K562 (cell line): ENCODE data around the gene GGA2. TPM values are rescaled to one million over a fixed set of nuclear protein-coding genes. Genes with fewer than 3 reads are reported as not detected.

Experiments used
- ATAC-seq: fragments of 200-7000 bp; cut with Tn5 transposase; 3 replicates; pipeline ENCODE4 v1.9.1; 2020; ENCODE audit warnings: moderate library complexity
- BruUV-seq: library from RNA; stranded (reverse); fragments of 400-500 nt; replicated peaks from 2 replicates; lab custom pipeline; 2021; lab: Mats Ljungman, UMichigan
- CTCF ChIA-PET: fragments of 300-600 bp; formaldehyde crosslinking; extraction: SDS; loops from one replicate; lab custom pipeline; 2021; ENCODE audit warnings: low intra/inter-chr PET ratio; lab: Yijun Ruan, JAX
- POLR2A ChIA-PET: fragments of 300-600, 350-650 bp; sonication (Branson Sonifier 250); formaldehyde crosslinking; extraction: SDS; loops from one replicate; lab custom pipeline; 2021; ENCODE audit warnings: antibody characterized with exemption, inconsistent platforms; lab: Yijun Ruan, JAX
- DNase-seq, 4 experiments: peaks; one replicate each; pipeline versions ENCODE4 v3.0.0 to v3.0.0-alpha.2; 2011 to 2018; ENCODE audit warnings: low spot score in 3 of 4, mixed read lengths in 3 of 4; ENCODE audit errors: extremely low read depth in 1 of 4
- FAIRE-seq: peaks from 2 replicates; lab custom pipeline; 2011; peaks lifted over from hg19 to GRCh38; lab: Jason Lieb, UNC
- H2AFZ ChIP-seq: 2 replicates; pipeline ENCODE4 v1.6.0; 2011; ENCODE audit warnings: low read depth, low read length, control low read depth, inconsistent platforms
- H3K27ac ChIP-seq: fragments of 200-600 bp; 3 replicates; pipeline ENCODE4 v1.8.0; 2011; ENCODE audit warnings: low read depth, mild to moderate bottlenecking, control low read depth, inconsistent platforms, low read length, moderate library complexity, mixed read lengths; ENCODE audit errors: extremely low read depth
- H3K27me3 ChIP-seq, 2 experiments: fragments of 300-600 bp in 1 of 2; 2 replicates in 1 of 2; 3 replicates in 1 of 2; pipeline versions ENCODE4 v1.6.0 to v1.8.0; 2011; ENCODE audit warnings: inconsistent platforms in 2 of 2, low read length in 2 of 2, mild to moderate bottlenecking in 1 of 2, mixed read lengths in 1 of 2, moderate library complexity in 1 of 2; ENCODE audit not compliant: control insufficient read depth in 2 of 2, insufficient read depth in 2 of 2
- H3K36me3 ChIP-seq: fragments of 300-600 bp; 3 replicates; pipeline ENCODE4 v1.8.0; 2011; ENCODE audit warnings: mild to moderate bottlenecking, low read length, inconsistent platforms; ENCODE audit not compliant: control insufficient read depth, insufficient read depth
- H3K4me1 ChIP-seq, 2 experiments: fragments of 200-600 bp in 1 of 2; replicated peaks in 1 of 2; 2 replicates in 1 of 2; 3 replicates in 1 of 2; pipeline versions ENCODE4 v1.5.1 to v1.8.0; 2011; ENCODE audit warnings: inconsistent platforms in 2 of 2, low read length in 2 of 2, mild to moderate bottlenecking in 1 of 2, mixed read lengths in 1 of 2, moderate library complexity in 1 of 2; ENCODE audit not compliant: control insufficient read depth in 2 of 2, insufficient read depth in 2 of 2
- H3K4me2 ChIP-seq: 2 replicates; pipeline ENCODE4 v1.6.1; 2011; ENCODE audit warnings: low read length, control low read depth, inconsistent platforms, mixed read lengths; ENCODE audit not compliant: insufficient read depth
- H3K4me3 ChIP-seq: fragments of 200-600 bp; sonication (generic), shearing (Covaris generic); 2 replicates; pipeline ENCODE4 v1.5.1; 2016; ENCODE audit warnings: control low read depth, inconsistent platforms
- H3K79me2 ChIP-seq: fragments of 200-600 bp; 3 replicates; pipeline ENCODE4 v1.8.0; 2011; ENCODE audit warnings: low read length, inconsistent platforms; ENCODE audit not compliant: control insufficient read depth, insufficient read depth
- H3K9ac ChIP-seq, 2 experiments: 2 replicates each; pipeline versions ENCODE4 v1.6.0 to v1.6.1; 2011; ENCODE audit warnings: low read depth in 2 of 2, low read length in 2 of 2, control low read depth in 1 of 2, inconsistent platforms in 1 of 2, mild to moderate bottlenecking in 1 of 2, mixed read lengths in 1 of 2; ENCODE audit not compliant: insufficient read depth in 1 of 2
- H3K9me1 ChIP-seq: one replicate; pipeline ENCODE4 v1.6.0; 2011; ENCODE audit warnings: inconsistent platforms, mild to moderate bottlenecking, low read length, moderate library complexity; ENCODE audit not compliant: control insufficient read depth, insufficient read depth
- H3K9me3 ChIP-seq: replicated peaks from 2 replicates; pipeline ENCODE4 v1.5.1; 2011; ENCODE audit warnings: low read depth, low read length, inconsistent platforms; ENCODE audit not compliant: control insufficient read depth, insufficient read depth
- H4K20me1 ChIP-seq: replicated peaks from 2 replicates; pipeline ENCODE4 v1.6.1; 2011; ENCODE audit warnings: low read length, inconsistent platforms, mixed read lengths; ENCODE audit not compliant: control insufficient read depth, insufficient read depth
- CEBPB ChIP-seq: fragments of 450-650 bp; IDR thresholded peaks from 2 replicates; pipeline ENCODE4 v1.6.1; 2016; ENCODE audit warnings: missing genetic modification characterization, missing compliant biosample characterization
- NCOA2 ChIP-seq, 2 experiments: fragments of 450-650 bp; IDR thresholded peaks; 2 replicates each; pipeline ENCODE4 v1.6.1; 2018; ENCODE audit warnings: mild to moderate bottlenecking in 2 of 2, moderate library complexity in 1 of 2; ENCODE audit not compliant: partially characterized antibody in 2 of 2
- TCF7 ChIP-seq: sonication (generic); IDR thresholded peaks from 2 replicates; pipeline ENCODE4 v1.6.1; 2016; ENCODE audit warnings: antibody characterized with exemption, borderline replicate concordance
- ZNF12 ChIP-seq: sonication (generic); formaldehyde crosslinking; IDR thresholded peaks from 2 replicates; pipeline ENCODE4 v1.4.0; 2020; ENCODE audit warnings: mild to moderate bottlenecking, missing genetic modification reagents
- ZNF324 ChIP-seq: fragments of 250-450 bp; sonication (Bioruptor Pico); IDR thresholded peaks from 2 replicates; pipeline ENCODE4 v1.4.0; 2020; ENCODE audit warnings: mild to moderate bottlenecking
- ZNF551 ChIP-seq: fragments of 250-450 bp; sonication (Bioruptor Pico); IDR thresholded peaks from 2 replicates; pipeline ENCODE4 v1.5.0; 2021; ENCODE audit warnings: mild to moderate bottlenecking, moderate library complexity
- WGBS: fragments of 100-300 bp; shearing (Covaris generic); methylation state at CpG from one replicate; pipeline ENCODE4 v1.1.6; 2016; ENCODE audit warnings: low coverage, mixed read lengths; ENCODE audit not compliant: insufficient coverage; ENCODE audit errors: missing lambda C conversion rate; 5-methylcytosine and 5-hydroxymethylcytosine counted together
- in situ Hi-C: fragments of 300-500 bp; cut with MboI; formaldehyde crosslinking; loops from 4 replicates; pipeline ENCODE4 v1.15.0; 2018; ENCODE audit warnings: inconsistent platforms, mixed read lengths
- intact Hi-C: fragments of 100-400 bp; cut with micrococcal nuclease; formaldehyde crosslinking; loops from 2 replicates; pipeline ENCODE4 v1.14.2; 2022
- polyA plus RNA-seq, 8 experiments: library from polyadenylated mRNA; depleted of rRNA in 4 of 8; stranded (reverse) in 5 of 8; unstranded in 3 of 8; fragments of >200 nt; fragmentation: Nextera tagmentation in 2 of 8; fragmentation: Illumina TruSeq in 1 of 8; extraction: Ambion mirVana in 2 of 8; extraction: Trizol in 1 of 8; gene quantifications; 2 replicates each; pipeline versions ENCODE4 v1.2.1 to v1.2.3, GENCODE V29; 2011 to 2014; ENCODE audit warnings: inconsistent platforms in 1 of 8, missing spikeins in 1 of 8
- total RNA-seq, 7 experiments: library from RNA; depleted of rRNA in 6 of 7; stranded (reverse); fragments of >200 nt in 6 of 7; fragmentation: Illumina TruSeq in 2 of 7; extraction: Trizol in 2 of 7; gene quantifications; 2 replicates each; pipeline versions ENCODE4 v1.2.1 to v1.2.3, GENCODE V29; 2011 to 2021; ENCODE audit warnings: low replicate concordance in 1 of 7

The GGA2 gene
- total and polyA plus RNA-seq, 9 of the 15 experiments (the other 6 are each of a cell fraction or from before 2014, with no cell fraction given) = 11.9 to 133 (median 66.3) TPM

- no peak for FAIRE-seq
- Histone ChIP-seq H3K4me3 (no peak overlapping the region), H3K4me1 (peaks cover 34 to 47% of the 10 kb centered on the region in 2 experiments; a peak in 4 of 5 replicates), H3K9me3 (no peaks in the 10 kb centered on the region), H3K4me2 (no peak overlapping the region), H3K9ac (no peak overlapping the region), H3K36me3 (peaks cover 48% of the 10 kb centered on the region), H3K79me2 (peaks cover 98% of the 10 kb centered on the region), H2AFZ (no peak overlapping the region), H3K27ac (no peak overlapping the region), H4K20me1 (peaks cover 63% of the 10 kb centered on the region), H3K27me3 (no peaks in the 10 kb centered on the region), H3K9me1 (peaks cover 14% of the 10 kb centered on the region)
- ATAC-seq = no peak
- TF ChIP-seq NCOA2 (IDR thresholded peaks at IDR 0.05; ENCODE audit: partially characterized antibody in 2 of 2) (no peak), ZNF12 (CRISPR knock-in tag) (no peak), ZNF324 (CRISPR knock-in tag) (no peak), TCF7 (no peak)
- CTCF ChIA-PET = no interaction called here
- WGBS = 84% methylated on average over 5 of the region's 5 CpGs
- intact Hi-C loops (no loop called here), in situ Hi-C loops (no loop called here)
- POLR2A ChIA-PET = interaction anchor here (0.6 to 2.1 kb wide), 3 partner anchors 8 to 16 kb away, joined by 3 to 11 read pairs (median 8); partner anchors contain the start of gene GGA2
- no TSS peak for BruUV-seq
- no peak for DNase-seq
Measured at GRCh38 chr16:23501291-23501690, 9.0 kb downstream of the GGA2 start.

- CTCF ChIA-PET = no interaction called here
- H3K27me3 ChIP-seq = no peaks in the 10 kb centered on the region
Measured at GRCh38 chr16:23500862-23501225, 9.4 kb downstream of the GGA2 start.

More at GRCh38 chr16:23500862-23501225, 9.4 kb downstream of the GGA2 start:
- POLR2A ChIA-PET = interaction anchor here (0.6 to 2.1 kb wide), 4 partner anchors 9 to 48 kb away, joined by 3 to 11 read pairs (median 6); partner anchors contain the start of genes COG7 and GGA2
- H3K9me3 ChIP-seq = no peaks in the 10 kb centered on the region
- FAIRE-seq (no peak), ATAC-seq (no peak), DNase-seq (no peak)
- no peak overlapping the region for H3K9ac ChIP-seq
- no peak overlapping the region for H2AFZ ChIP-seq
- in situ Hi-C loops = no loop called here
- H3K4me3 ChIP-seq = no peak overlapping the region
- peaks cover 11% of the 10 kb centered on the region for H3K9me1 ChIP-seq
- H4K20me1 ChIP-seq = peaks cover 59% of the 10 kb centered on the region
- peaks cover 95% of the 10 kb centered on the region for H3K79me2 ChIP-seq
- TF ChIP-seq CEBPB (tag) (0 out of 2 replicates have a peak, but pooled peaks have one; percentile 15), ZNF551 (no peak)
- no TSS peak for BruUV-seq
- intact Hi-C loops = no loop called here
- no peak overlapping the region for H3K4me2 ChIP-seq
- peaks cover 30 to 47% of the 10 kb centered on the region in 2 experiments; a peak in 4 of 5 replicates for H3K4me1 ChIP-seq
- no peak overlapping the region for H3K27ac ChIP-seq
- H3K36me3 ChIP-seq = peaks cover 48% of the 10 kb centered on the region
- 50% methylated on average over 4 of the region's 4 CpGs for WGBS
